Esophagus (tissue), 2 donors: ENCODE results near the gene SERPINA5. TPM values are rescaled to one million over a fixed set of nuclear protein-coding genes. Genes with fewer than 3 reads are reported as not detected.

Source experiments
- H3K27ac ChIP-seq, 2 donors: one replicate each; pipeline ENCODE4 v1.5.1; 2013; ENCODE audit warnings: low read depth in 2 of 2, mild to moderate bottlenecking in 2 of 2, inconsistent platforms in 1 of 2, low read length in 1 of 2, moderate library complexity in 1 of 2
- H3K27me3 ChIP-seq, 2 donors: one replicate each; pipeline ENCODE4 v1.6.1; 2013; ENCODE audit warnings: low read length in 2 of 2, control low read depth in 1 of 2, mild to moderate bottlenecking in 1 of 2; ENCODE audit not compliant: insufficient read depth in 2 of 2, control insufficient read depth in 1 of 2
- H3K36me3 ChIP-seq, 2 donors: one replicate each; pipeline ENCODE4 v1.6.1; 2013; ENCODE audit warnings: low read length in 1 of 2; ENCODE audit not compliant: control insufficient read depth in 2 of 2, insufficient read depth in 2 of 2
- H3K4me1 ChIP-seq, 2 donors: one replicate each; pipeline ENCODE4 v1.6.1; 2013; ENCODE audit warnings: low read length in 1 of 2; ENCODE audit not compliant: control insufficient read depth in 2 of 2, insufficient read depth in 2 of 2
- H3K4me3 ChIP-seq, 2 donors: one replicate each; pipeline ENCODE4 v1.5.1; 2013; ENCODE audit warnings: low read length in 2 of 2, mild to moderate bottlenecking in 2 of 2, low read depth in 1 of 2, moderate library complexity in 1 of 2
- H3K9me3 ChIP-seq, 2 donors: one replicate each; pipeline ENCODE4 v1.6.1; 2013; ENCODE audit warnings: mild to moderate bottlenecking in 2 of 2, low read depth in 1 of 2, low read length in 1 of 2, moderate library complexity in 1 of 2; ENCODE audit not compliant: control insufficient read depth in 2 of 2, insufficient read depth in 1 of 2
- WGBS, 2 donors: extraction: QIAGEN DNeasy Blood & Tissue Kit; methylation state at CpG; one replicate each; pipeline ENCODE4 v1.1.7; 2013; 5-methylcytosine and 5-hydroxymethylcytosine counted together
- polyA plus RNA-seq, 2 donors: library from polyadenylated mRNA; stranded (reverse); fragments of 200-250 nt; gene quantifications; one replicate each; pipeline ENCODE4 v1.2.3, GENCODE V29; 2013
- donor health status: healthy with polysubstance abuse.
- donor health status: Bipolar disorder and iron deficiency.

Gene SERPINA5, protein sequence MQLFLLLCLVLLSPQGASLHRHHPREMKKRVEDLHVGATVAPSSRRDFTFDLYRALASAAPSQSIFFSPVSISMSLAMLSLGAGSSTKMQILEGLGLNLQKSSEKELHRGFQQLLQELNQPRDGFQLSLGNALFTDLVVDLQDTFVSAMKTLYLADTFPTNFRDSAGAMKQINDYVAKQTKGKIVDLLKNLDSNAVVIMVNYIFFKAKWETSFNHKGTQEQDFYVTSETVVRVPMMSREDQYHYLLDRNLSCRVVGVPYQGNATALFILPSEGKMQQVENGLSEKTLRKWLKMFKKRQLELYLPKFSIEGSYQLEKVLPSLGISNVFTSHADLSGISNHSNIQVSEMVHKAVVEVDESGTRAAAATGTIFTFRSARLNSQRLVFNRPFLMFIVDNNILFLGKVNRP
- under 1 TPM; 0.10 to 0.16 TPM for polyA plus RNA-seq

DNA sequence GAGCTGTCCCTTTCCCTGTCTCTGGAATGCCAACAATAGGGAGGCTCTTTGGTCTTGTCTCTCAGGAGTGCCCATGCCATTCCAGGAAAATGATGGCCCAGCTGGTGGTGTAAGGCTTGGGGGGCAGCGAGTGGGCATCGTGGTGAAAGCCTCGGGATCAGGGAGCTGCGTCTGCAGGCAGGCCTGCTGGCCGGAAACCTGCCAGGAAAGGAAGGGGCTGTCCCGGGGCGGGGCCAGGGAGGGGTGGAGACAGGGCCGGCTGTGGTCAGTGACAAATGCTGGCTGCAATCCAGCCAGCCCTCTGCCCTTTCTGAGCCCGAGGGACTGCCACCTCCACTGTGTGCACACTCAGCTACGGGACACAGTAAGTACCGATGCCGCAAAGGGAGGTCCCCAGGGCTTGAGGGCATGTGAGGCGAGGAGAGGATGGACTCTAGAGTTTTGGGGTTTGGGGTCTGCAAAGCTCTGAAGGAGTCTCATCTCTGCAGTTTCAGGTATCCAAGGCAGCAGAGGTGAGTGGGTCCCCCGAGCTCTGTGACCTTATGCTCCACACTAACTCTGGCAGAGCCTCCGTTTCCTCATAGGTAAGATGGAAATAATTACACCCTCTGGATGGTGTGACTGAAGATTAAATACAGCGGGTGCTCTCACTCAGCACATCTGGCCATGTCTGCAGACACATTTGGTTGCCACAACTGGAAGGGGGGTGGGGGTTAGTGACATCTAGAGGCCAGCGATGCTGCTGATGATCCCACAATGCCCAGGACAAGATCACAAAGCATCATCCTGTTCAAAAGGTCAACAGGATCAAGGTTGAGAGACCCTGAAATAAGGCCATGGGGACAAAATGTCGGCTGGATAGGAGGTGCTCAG, at the start of gene SERPINA5:
TSS of gene SERPINA5 (plus strand) at position 300 of the 873 bp plus-strand sequence. CDS start 5,937 bp downstream, outside the sequence.
- no peak within 1 kb of the TSS for H3K27ac ChIP-seq
- H3K9me3 ChIP-seq = no peaks in the 10 kb centered on the region
- WGBS, 2 donors = 56 to 58% methylated on average over 18 of the region's 18 CpGs
- no peaks in the 10 kb centered on the region for H3K27me3 ChIP-seq
- no peak within 1 kb of the TSS for H3K4me3 ChIP-seq
- peaks cover 0 to 2% of the 10 kb centered on the region in 2 donors for H3K4me1 ChIP-seq
- H3K36me3 ChIP-seq = no peaks in the 10 kb centered on the region

DNA sequence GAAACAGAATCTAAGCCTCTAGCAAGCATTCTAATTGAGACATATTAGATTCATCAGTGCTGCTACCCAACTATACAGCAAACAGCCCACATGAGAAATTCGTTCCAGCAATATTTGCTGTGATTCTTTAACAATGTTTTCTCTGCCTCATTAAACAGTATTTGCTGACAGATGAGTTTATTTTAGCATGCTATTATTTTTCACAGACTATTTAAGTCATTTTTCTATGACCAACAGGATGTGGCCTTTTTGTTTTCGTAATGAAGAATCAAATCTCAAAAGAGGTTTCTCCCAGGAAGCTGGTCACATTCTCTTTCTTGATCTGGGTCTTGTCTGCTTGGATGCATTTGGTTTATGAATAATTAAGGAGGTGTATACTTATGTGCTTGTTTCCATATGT, 48.8 kb upstream of the SERPINA5 start:
- no peaks in the 10 kb centered on the region for H3K36me3 ChIP-seq

DNA sequence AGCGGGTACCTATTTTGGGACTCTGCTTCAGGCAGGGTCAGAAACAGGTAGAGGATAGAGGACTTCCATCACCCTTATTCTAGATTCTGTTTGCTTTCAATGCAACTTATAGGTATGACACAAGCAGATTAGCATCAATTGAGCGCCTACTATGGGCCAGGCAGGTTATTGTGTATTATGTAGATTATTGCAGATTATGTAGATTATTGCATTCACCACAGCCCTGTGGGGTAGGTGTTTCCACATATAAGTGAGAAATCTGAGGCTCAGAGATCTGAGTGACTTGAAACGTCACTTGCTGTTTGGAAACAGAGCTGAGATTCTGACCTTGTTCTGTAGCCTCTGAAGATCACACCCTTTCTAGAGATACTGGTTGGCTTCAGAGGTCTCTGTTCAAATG, 45.7 kb upstream of the SERPINA5 start:
- Histone ChIP-seq H3K27me3 (no peaks in the 10 kb centered on the region), H3K27ac (no peak overlapping the region), H3K9me3 (no peaks in the 10 kb centered on the region), H3K36me3 (no peaks in the 10 kb centered on the region), H3K4me1 (peaks cover 0 to 2% of the 10 kb centered on the region in 2 donors), H3K4me3 (no peak overlapping the region)
- WGBS, 2 donors = 74 to 82% methylated on average over 3 of the region's 3 CpGs

More for the DNA sequence above, 48.8 kb upstream of the SERPINA5 start:
- H3K4me3 ChIP-seq = no peak overlapping the region
- no peaks in the 10 kb centered on the region for H3K27me3 ChIP-seq
- H3K27ac ChIP-seq = no peak overlapping the region
- WGBS, 2 donors = 49 to 56% methylated on average over 2 of the region's 2 CpGs
- no peaks in the 10 kb centered on the region for H3K9me3 ChIP-seq
- no peaks in the 10 kb centered on the region for H3K4me1 ChIP-seq

DNA sequence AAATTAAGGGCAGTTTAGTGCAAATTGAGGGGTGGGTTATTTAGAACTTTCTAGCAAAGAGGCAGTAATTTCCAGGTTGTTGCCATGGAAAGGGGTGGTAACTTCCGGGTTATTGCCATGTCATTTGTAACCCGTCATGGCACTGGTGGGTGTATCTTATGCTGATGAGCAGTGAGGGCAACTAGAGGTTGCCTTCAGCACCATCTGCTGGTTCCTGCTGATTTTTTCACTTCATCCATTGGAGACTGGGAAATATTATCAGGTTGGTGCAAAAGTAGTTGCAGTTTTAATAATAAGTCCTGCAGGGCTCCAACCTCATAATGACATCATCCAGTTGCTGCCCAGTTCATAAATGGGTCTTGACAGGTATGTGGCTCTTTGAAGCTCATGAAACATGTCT, 44.4 kb upstream of the SERPINA5 start:
- WGBS, 2 donors = 54 to 60% methylated on average over 2 of the region's 2 CpGs
- no peak overlapping the region for H3K27ac ChIP-seq
- no peaks in the 10 kb centered on the region for H3K36me3 ChIP-seq
- H3K27me3 ChIP-seq = no peaks in the 10 kb centered on the region
- H3K4me1 ChIP-seq = peaks cover 0 to 2% of the 10 kb centered on the region in 2 donors
- H3K4me3 ChIP-seq = no peak overlapping the region
- H3K9me3 ChIP-seq = no peaks in the 10 kb centered on the region

DNA sequence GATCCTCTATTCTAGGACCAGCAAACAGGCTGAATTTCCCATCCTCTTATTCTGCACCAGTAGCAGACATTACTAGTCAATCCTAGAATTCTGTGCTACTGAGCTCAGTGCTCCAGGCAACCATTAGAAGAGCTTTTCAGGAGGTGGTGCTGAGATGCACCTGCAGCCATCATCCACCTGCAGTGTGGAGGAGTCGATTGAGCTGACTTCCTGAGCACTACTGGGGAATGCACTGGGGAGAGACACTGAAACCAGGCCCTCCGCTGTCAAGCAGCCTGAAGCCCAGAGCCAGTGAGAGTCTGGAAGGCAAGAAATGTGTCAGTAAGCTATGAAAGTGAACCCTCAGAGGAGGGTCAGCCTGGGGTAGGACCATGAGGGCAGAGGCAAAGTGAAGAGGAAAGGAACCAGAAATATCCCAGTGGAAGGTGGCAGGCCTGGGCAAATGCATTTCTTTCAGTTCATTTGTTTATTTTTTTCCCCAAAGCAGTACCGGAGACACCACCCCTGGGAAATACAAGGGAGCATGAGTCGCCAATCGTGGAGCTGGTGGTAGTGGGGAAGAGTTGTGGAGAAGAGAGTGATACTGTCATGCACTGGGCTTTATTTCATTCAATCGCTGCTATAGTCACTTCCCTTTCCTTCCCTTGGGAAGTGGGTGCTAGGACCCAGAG, 43.0 kb upstream of the SERPINA5 start:
- Histone ChIP-seq H3K9me3 (no peaks in the 10 kb centered on the region), H3K4me1 (peaks cover 0 to 11% of the 10 kb centered on the region in 2 donors), H3K36me3 (no peaks in the 10 kb centered on the region), H3K27ac (no peak overlapping the region), H3K4me3 (no peak overlapping the region), H3K27me3 (no peaks in the 10 kb centered on the region)
- WGBS, 2 donors = 82 to 87% methylated on average over 6 of the region's 6 CpGs

DNA sequence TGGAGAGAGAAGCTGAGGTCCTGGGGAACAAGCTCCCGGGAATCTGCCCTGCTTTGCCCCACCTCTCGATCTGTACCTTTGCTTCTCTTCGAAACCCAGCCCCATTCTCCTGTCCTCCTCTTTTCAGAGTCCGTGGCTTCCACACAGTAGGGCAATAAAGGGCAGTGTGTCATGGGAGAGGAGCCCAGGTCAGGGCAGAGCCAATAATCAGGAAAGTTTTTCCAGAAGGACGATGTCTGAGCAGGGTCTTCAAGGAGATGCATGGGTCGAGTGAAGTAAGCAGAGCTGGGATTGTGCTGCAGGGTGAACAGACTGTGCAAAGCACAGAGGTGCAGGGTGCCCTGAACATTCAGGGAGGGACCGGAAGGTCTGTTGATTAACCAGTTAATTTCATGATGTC, 42.0 kb upstream of the SERPINA5 start:
- no peak overlapping the region for H3K27ac ChIP-seq
- no peaks in the 10 kb centered on the region for H3K27me3 ChIP-seq
- no peak overlapping the region for H3K4me3 ChIP-seq
- 84 to 85% methylated on average over 7 of the region's 7 CpGs for WGBS, 2 donors
- H3K9me3 ChIP-seq = no peaks in the 10 kb centered on the region
- H3K36me3 ChIP-seq = no peaks in the 10 kb centered on the region
- H3K4me1 ChIP-seq = peaks cover 0 to 16% of the 10 kb centered on the region in 2 donors

DNA sequence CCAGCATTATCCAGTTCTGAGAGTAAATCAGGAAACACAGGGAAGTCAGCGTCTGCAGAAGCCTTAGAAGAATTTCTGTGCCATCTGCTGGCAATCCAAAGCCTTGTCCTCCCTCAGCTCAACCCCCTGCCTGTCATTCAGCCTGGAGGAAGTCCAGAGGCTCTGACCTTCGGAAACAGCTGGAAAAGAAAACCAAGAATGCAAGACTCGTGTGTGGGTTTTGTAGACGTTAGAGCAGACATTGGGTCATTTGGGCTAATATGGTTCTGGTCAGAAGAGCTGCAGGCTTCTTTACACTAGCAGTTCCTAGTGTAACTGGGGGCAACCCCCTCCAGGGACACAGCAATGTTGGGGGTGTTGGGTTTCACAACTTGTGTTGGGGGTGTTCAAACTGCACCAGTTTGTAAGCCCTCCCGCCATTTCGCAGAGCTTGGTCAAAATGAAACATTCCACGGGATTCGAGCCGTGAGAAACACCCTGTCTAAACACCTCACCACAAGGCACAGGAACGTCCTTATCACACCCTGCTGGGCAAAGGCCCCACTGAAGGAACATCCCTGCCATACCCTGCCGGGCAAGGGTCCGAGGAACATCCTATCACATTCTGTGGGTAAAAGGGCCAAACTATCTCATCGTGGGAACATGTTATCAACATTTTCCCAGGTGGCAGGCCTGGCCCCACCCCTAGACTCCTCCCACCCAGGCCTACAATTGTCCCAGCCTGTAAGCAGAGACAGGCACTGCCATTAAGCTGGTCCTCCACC, 41.0 kb upstream of the SERPINA5 start:
- no peak overlapping the region for H3K27ac ChIP-seq

DNA sequence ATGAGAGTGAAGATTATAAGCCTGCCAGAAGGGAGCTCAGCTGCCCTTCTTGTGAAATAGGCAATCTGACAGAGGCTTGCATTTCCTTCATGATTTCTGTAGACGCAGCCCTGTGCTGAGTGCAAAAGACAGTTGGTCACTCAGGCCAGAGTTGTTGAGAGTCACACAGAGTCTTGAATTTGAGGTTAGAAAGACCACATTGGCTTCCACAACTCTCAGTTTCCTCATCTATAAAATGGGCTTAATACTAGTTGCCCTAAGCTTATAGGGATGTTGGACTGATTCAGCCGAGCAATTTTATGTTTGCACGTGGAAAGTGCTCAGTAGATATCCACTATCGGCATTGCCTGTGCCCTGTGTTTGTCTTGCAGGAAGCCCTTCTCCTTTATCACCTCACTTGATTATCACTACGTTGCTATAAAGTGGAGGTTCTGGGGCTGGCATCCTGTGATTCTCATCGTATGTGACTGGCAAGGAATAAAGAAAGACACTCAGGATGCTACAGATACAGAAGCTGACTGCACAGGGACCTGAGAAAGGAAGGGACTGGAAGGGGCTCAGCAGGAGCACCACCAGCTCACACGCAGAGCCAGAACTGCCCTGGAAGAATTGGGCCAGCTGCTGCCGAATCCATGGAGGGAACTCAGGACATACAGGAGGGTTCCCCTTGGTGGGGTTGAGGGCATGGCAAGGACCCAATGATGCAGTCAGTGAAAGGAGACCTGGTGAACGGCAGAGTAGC, 39.8 kb upstream of the SERPINA5 start:
- no peak overlapping the region for H3K4me3 ChIP-seq
- H3K36me3 ChIP-seq = no peaks in the 10 kb centered on the region
- H3K4me1 ChIP-seq = peaks cover 0 to 16% of the 10 kb centered on the region in 2 donors
- 82 to 86% methylated on average over 9 of the region's 9 CpGs for WGBS, 2 donors
- no peaks in the 10 kb centered on the region for H3K9me3 ChIP-seq
- H3K27ac ChIP-seq = no peak overlapping the region
- no peaks in the 10 kb centered on the region for H3K27me3 ChIP-seq

More for the DNA sequence above, 41.0 kb upstream of the SERPINA5 start:
- Histone ChIP-seq H3K27me3 (no peaks in the 10 kb centered on the region), H3K36me3 (no peaks in the 10 kb centered on the region), H3K9me3 (no peaks in the 10 kb centered on the region), H3K4me3 (no peak overlapping the region), H3K4me1 (peaks cover 0 to 16% of the 10 kb centered on the region in 2 donors)
- 37 to 56% methylated on average over 13 of the region's 13 CpGs for WGBS, 2 donors
